GM20000 (cell line): ENCODE measurements around the gene LRCH1.

Experiments
- DNase-seq: peaks from one replicate; pipeline ENCODE4 v3.0.0; 2012; ENCODE audit warnings: low spot score
- TF ChIP-seq, protein P1 (sequence below): IDR thresholded peaks from 2 replicates; pipeline ENCODE4 v1.5.1; 2012; ENCODE audit warnings: mild to moderate bottlenecking, control low read depth; ENCODE audit errors: extremely low read depth, missing control alignments

Gene LRCH1

DNA sequence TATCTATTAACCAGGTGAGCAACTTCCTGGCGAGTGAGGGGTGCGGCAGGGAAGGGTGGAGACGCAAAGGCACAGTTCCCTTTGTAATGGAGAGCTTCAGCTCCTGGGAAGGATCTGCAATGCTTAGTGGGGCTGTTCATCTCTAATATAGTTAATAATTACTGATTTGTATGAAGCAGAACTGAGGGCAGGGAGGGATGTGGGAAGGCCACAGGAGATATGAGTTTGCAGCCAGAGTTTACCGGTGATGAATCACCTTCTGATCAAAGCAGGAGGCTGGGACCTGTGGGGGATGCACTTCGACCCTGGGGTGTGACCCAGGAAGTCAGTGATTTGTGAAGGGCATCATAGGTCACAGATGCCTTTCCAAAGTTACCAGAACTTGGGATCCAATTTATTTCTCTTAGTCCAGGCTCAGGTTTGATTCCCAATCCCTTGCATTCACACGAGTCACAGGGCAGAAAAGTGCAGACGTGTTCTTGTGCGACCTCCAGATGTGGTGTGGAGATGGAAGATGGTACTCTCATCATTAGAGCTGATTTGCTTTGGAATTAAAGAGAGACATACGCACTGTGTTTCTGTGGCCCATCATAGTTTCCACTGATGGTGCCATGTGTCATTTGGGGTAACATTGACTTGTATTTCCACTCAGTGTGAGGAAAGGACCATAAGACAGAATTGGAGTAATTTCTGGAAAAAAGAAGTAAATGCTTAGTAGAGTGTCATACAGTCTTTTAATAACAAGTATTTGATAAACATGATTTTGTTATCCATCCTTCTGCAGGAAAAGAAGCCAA lies 55.0 kb downstream of the LRCH1 start:
- no peak for DNase-seq
- TF ChIP-seq, protein P1, sequence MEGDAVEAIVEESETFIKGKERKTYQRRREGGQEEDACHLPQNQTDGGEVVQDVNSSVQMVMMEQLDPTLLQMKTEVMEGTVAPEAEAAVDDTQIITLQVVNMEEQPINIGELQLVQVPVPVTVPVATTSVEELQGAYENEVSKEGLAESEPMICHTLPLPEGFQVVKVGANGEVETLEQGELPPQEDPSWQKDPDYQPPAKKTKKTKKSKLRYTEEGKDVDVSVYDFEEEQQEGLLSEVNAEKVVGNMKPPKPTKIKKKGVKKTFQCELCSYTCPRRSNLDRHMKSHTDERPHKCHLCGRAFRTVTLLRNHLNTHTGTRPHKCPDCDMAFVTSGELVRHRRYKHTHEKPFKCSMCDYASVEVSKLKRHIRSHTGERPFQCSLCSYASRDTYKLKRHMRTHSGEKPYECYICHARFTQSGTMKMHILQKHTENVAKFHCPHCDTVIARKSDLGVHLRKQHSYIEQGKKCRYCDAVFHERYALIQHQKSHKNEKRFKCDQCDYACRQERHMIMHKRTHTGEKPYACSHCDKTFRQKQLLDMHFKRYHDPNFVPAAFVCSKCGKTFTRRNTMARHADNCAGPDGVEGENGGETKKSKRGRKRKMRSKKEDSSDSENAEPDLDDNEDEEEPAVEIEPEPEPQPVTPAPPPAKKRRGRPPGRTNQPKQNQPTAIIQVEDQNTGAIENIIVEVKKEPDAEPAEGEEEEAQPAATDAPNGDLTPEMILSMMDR: no peak

DNA sequence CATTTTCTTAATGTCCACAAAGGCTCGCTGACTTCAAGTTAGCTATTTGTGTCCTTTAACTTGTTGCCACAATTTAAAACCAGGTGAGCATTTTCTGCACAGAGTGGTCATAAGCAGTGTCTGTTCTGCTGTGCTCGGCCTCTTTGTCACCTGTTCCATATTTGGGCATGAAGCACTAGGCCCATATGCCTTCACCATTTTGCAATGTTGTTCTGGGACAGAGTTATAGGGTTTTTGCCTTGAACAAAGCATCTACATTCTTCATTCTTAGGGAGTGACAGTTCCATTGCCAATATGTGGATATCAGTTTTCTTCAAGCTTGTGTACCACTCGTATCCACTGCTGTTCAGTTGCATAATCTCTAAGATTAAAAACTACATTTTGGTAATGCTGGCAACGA lies 56.1 kb downstream of the LRCH1 start:
- DNase-seq: no peak
- TF ChIP-seq, protein P1: no peak

DNA sequence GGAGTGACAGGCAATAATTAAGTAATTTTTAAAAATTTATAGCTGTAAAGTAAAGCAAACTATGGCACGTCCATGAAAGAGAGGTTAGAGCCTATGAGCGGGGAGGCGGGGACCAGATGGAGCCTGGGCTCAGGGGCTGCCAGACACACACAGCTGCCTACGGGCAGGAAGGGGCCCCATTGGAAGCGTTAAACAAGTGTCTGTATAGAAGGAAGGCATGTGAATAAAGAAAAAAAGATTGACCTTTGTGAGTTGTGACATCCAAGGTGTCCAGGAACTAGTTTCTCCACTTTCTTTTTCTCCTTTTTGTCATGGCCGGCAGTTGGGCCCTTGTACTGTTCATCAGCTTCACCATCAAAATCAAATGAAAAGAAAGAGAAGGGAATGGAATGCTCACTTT lies 56.8 kb downstream of the LRCH1 start:
- TF ChIP-seq, protein P1: no peak
- no peak for DNase-seq

DNA sequence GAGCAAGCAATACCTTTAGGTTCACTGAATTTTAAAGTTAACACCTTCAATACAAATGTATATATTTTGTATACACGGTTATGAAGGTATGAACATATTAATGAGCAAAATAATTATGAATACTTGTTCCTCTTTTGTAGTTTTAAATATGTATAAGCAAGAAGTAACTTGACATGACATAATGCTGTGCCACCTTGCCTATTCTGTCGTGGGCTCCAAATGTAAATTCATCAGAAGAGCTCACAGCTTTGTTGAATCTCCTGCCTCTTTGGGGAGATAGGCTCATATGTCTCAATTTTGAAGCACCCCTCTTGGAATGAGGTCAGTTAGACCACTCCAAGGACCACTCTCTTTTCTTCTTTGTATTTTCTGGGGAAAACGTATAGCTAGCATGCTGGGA lies 59.3 kb downstream of the LRCH1 start:
- TF ChIP-seq, protein P1: no peak
- no peak for DNase-seq

DNA sequence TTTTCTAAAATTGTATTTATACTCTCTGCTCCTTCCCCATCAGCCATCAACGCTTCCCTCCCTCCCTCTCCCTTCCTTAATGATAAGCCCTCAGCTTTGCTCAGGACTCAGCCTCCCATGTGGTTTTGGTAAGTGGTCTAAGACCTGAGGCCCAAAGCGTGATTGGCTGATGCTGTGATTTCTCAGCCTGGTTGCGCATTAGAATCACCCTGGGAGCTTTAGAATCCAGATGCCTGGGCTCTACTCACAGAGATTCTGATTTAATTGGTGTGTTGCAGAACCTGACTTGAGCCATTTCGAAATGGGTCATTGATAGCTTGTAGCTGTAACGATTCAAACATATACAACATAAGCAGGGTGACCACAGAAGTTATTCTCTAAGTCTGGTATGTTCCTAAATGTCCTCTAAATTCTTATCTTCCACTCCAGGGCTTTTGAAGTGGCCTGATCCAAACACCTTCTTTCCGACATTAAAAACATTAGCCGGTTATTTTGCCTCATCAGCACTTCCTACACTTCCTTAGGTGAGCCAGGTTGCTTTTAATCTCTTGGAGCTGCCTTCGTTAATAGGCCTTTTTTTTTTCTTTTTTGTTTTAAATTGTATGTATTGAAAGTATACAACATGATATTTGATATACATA lies 60.6 kb downstream of the LRCH1 start:
- TF ChIP-seq, protein P1: no peak
- DNase-seq: no peak

DNA sequence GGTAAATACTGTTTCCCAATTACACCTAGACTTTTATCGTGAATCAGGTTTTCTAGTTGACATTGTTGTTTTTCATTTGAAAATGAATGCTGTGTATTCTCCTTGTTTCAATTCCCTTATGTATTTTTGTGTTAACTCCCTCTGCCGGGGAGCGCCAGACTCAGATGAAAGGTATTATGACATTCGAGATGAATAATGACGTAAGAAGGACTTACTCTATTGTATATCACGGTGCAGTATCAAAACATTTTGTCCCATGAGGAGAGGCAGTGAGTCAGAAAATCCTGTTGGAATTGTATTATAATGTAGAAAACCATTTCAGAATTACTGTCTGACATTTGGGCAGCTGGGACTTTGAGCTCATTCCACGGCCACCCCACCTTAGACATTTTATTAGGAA lies 61.6 kb downstream of the LRCH1 start:
- DNase-seq: no peak
- TF ChIP-seq, protein P1: no peak

DNA sequence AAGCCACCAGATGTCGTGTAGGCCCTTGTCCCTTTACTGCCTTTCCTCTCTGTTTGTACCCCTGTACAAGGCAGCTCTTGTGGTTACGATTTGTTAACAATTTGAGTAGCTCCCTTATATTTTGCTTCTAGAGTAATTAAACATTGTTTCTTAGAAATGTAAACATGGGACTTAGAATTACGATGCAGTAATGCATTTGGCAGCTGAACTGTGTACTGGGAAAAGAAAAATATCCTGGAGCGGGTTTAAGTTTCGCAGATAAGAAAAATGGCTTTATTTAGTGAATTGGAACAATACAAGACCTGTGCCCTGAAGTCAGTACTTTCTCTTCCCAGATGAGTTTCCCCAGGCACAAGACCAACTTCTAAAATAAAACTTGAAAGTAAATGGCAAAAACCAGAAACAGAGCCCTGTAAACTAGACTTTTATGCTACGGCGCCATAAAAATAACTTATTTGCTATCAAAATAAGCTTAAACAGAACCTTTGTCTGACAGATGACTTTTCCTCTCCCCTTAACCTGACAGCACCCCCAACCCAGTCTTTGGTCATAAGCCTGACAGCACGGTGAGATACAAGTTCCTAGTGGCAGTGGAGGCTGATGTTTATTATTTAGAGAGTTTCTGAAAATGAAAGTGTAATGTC lies 63.0 kb downstream of the LRCH1 start:
- TF ChIP-seq, protein P1: no peak
- DNase-seq: no peak
